MCF 10A (cell line): ENCODE measurements around the gene CARD11. TPM values are rescaled to one million over a fixed set of nuclear protein-coding genes. Genes with fewer than 3 reads are reported as not detected.
A peak's percentile ranks its signal among the peaks of the same experiment; 100 is the strongest.
"Not testable (repeated sequence)": the region's sequence is repeated elsewhere in the genome, so short reads cannot be mapped to it uniquely, and the experiment has no call there.

Source experiments
- BruUV-seq: library from RNA; stranded (reverse); fragments of 400-500 nt; replicated peaks from 2 replicates; lab custom pipeline; 2021; lab: Mats Ljungman, UMichigan
- CTCF ChIA-PET: fragments of 300-600 bp; sonication (Branson Sonifier 250); formaldehyde crosslinking; extraction: SDS; loops from one replicate; lab custom pipeline; 2021; ENCODE audit warnings: antibody characterized with exemption, inconsistent platforms; lab: Yijun Ruan, JAX
- POLR2A ChIA-PET: fragments of 300-600, 350-650 bp; sonication (Branson Sonifier 250); formaldehyde crosslinking; extraction: SDS; loops from one replicate; lab custom pipeline; 2020; ENCODE audit warnings: antibody characterized with exemption, inconsistent platforms; lab: Yijun Ruan, JAX
- DNase-seq: peaks from one replicate; pipeline ENCODE4 v3.0.0-alpha.2; 2018; ENCODE audit not compliant: unreplicated experiment
- H3K27ac Mint-ChIP-seq: one replicate; pipeline ENCODE4 v1.8.0; 2022; ENCODE audit warnings: mild to moderate bottlenecking, low read depth, mixed read lengths; ENCODE audit not compliant: unreplicated experiment
- H3K27me3 Mint-ChIP-seq: one replicate; pipeline ENCODE4 v1.8.0; 2022; ENCODE audit warnings: mixed read lengths; ENCODE audit not compliant: insufficient read depth, unreplicated experiment
- H3K36me3 Mint-ChIP-seq: one replicate; pipeline ENCODE4 v1.8.0; 2022; ENCODE audit warnings: mild to moderate bottlenecking, moderate library complexity, mixed read lengths; ENCODE audit not compliant: insufficient read depth, unreplicated experiment
- H3K4me1 Mint-ChIP-seq: one replicate; pipeline ENCODE4 v1.8.0; 2022; ENCODE audit warnings: mixed read lengths; ENCODE audit not compliant: insufficient read depth, unreplicated experiment
- H3K4me3 Mint-ChIP-seq: one replicate; pipeline ENCODE4 v1.8.0; 2022; ENCODE audit warnings: mild to moderate bottlenecking, moderate library complexity, mixed read lengths; ENCODE audit not compliant: unreplicated experiment
- H3K9me3 Mint-ChIP-seq: one replicate; pipeline ENCODE4 v1.8.0; 2022; ENCODE audit warnings: mixed read lengths; ENCODE audit not compliant: unreplicated experiment
- CTCF ChIP-seq: fragments of 200-600 bp; IDR thresholded peaks from one replicate; pipeline ENCODE4 v1.8.0; 2022; ENCODE audit warnings: antibody characterized with exemption, mild to moderate bottlenecking; ENCODE audit not compliant: unreplicated experiment
- intact Hi-C: fragments of 100-400 bp; cut with micrococcal nuclease; formaldehyde crosslinking; loops from 2 replicates; pipeline ENCODE4 v1.14.1; 2022
- total RNA-seq: library from RNA; stranded (reverse); gene quantifications from 2 replicates; pipeline ENCODE4 v1.2.3, GENCODE V29; 2022

The CARD11 gene
- total RNA-seq, 1 experiment from 2014 or later = not detected

- H3K4me3 Mint-ChIP-seq = no peak overlapping the region
- DNase-seq = no peak
- ChIA-PET CTCF (no interaction called here), POLR2A (no interaction called here)
- no peaks in the 10 kb centered on the region for H3K9me3 Mint-ChIP-seq
- H3K4me1 Mint-ChIP-seq = peaks cover 5% of the 10 kb centered on the region
- intact Hi-C loops = no loop called here
- H3K27ac Mint-ChIP-seq = peak overlapping the region; percentile 63
- no peaks in the 10 kb centered on the region for H3K27me3 Mint-ChIP-seq
- TF ChIP-seq CTCF = no peak
- H3K36me3 Mint-ChIP-seq = peaks cover 10% of the 10 kb centered on the region
- no TSS peak for BruUV-seq
Observed at GRCh38 chr7:2962865-2963264, 80.8 kb downstream of the CARD11 start.

GRCh38 chr7:2959828-2960599, 83.7 kb downstream of the CARD11 start:
- DNase-seq = no peak
- H3K9me3 Mint-ChIP-seq = no peaks in the 10 kb centered on the region
- no peak overlapping the region for H3K4me3 Mint-ChIP-seq
- H3K4me1 Mint-ChIP-seq = peaks cover 10% of the 10 kb centered on the region
- H3K27ac Mint-ChIP-seq = no peak overlapping the region
- POLR2A ChIA-PET = no interaction called here
- CTCF ChIA-PET = interaction anchor here (0.6 kb wide), 1 partner anchor 39 kb away, joined by 3 read pairs; no protein-coding TSS in a partner anchor
- peaks cover 10% of the 10 kb centered on the region for H3K36me3 Mint-ChIP-seq
- no peak for TF ChIP-seq CTCF
- intact Hi-C loops = no loop called here
- BruUV-seq = no TSS peak
- H3K27me3 Mint-ChIP-seq = no peaks in the 10 kb centered on the region

- BruUV-seq = no TSS peak
- TF ChIP-seq CTCF = no peak
- POLR2A ChIA-PET = no interaction called here
- peaks cover 10% of the 10 kb centered on the region for H3K4me1 Mint-ChIP-seq
- H3K36me3 Mint-ChIP-seq = peaks cover 10% of the 10 kb centered on the region
- H3K27me3 Mint-ChIP-seq = no peaks in the 10 kb centered on the region
- no peak overlapping the region for H3K4me3 Mint-ChIP-seq
- no peak for DNase-seq
- CTCF ChIA-PET = no interaction called here
- H3K9me3 Mint-ChIP-seq = no peaks in the 10 kb centered on the region
- H3K27ac Mint-ChIP-seq = no peak overlapping the region
- intact Hi-C loops = no loop called here
Observed at GRCh38 chr7:2959103-2959680, 84.5 kb downstream of the CARD11 start.

- intact Hi-C loops = no loop called here
- CTCF ChIA-PET = no interaction called here
- BruUV-seq = no TSS peak
- Mint-ChIP-seq H3K4me3 (no peak overlapping the region), H3K36me3 (peaks cover 10% of the 10 kb centered on the region), H3K9me3 (no peaks in the 10 kb centered on the region), H3K27me3 (no peaks in the 10 kb centered on the region), H3K4me1 (peaks cover 10% of the 10 kb centered on the region), H3K27ac (no peak overlapping the region)
- no peak for DNase-seq
- POLR2A ChIA-PET = no interaction called here
- no peak for TF ChIP-seq CTCF
Observed at GRCh38 chr7:2958416-2959102, 85.1 kb downstream of the CARD11 start.

GRCh38 chr7:2957369-2957727, 86.3 kb downstream of the CARD11 start:
- DNase-seq, H3K4me1 Mint-ChIP-seq, intact Hi-C loops, H3K27ac Mint-ChIP-seq, BruUV-seq, H3K36me3 Mint-ChIP-seq, H3K9me3 Mint-ChIP-seq, H3K27me3 Mint-ChIP-seq, H3K4me3 Mint-ChIP-seq: not testable (repeated sequence)
- ChIA-PET POLR2A (interaction anchor here (0.8 to 1.9 kb wide), 4 partner anchors 18 to 112 kb away, joined by 3 to 6 read pairs (median 4); no protein-coding TSS in a partner anchor), CTCF (interaction anchor here (0.7 to 1.4 kb wide), 2 partner anchors 92 to 98 kb away, joined by 3 to 5 read pairs; no protein-coding TSS in a partner anchor)
